ENCODE data around the gene TRIM74. TPM values are rescaled to one million over a fixed set of nuclear protein-coding genes. Genes with fewer than 3 reads are reported as not detected.
"Not testable (repeated sequence)": the region's sequence is repeated elsewhere in the genome, so short reads cannot be mapped to it uniquely, and the experiment has no call there.

Gene TRIM74
- total RNA-seq, 1 donor from 2014 or later, result 2.9 TPM

GRCh38 chr7:72949686-72950085 lies 19.6 kb downstream of the TRIM74 start:
- not testable (repeated sequence) for DNase-seq; H3K9me3 Mint-ChIP-seq (ENCODE audit: unreplicated experiment); H3K27me3 Mint-ChIP-seq (ENCODE audit: unreplicated experiment); H3K4me3 Mint-ChIP-seq (ENCODE audit: unreplicated experiment); H3K4me1 Mint-ChIP-seq (ENCODE audit: low read depth, unreplicated experiment); H3K36me3 Mint-ChIP-seq (ENCODE audit: unreplicated experiment); H3K27ac Mint-ChIP-seq (ENCODE audit: unreplicated experiment)

- H3K4me3 Mint-ChIP-seq (ENCODE audit: unreplicated experiment); H3K9me3 Mint-ChIP-seq (ENCODE audit: unreplicated experiment); H3K36me3 Mint-ChIP-seq (ENCODE audit: unreplicated experiment); DNase-seq; H3K4me1 Mint-ChIP-seq (ENCODE audit: low read depth, unreplicated experiment); H3K27ac Mint-ChIP-seq (ENCODE audit: unreplicated experiment); H3K27me3 Mint-ChIP-seq (ENCODE audit: unreplicated experiment): not testable (repeated sequence)
These were observed 20.0 kb downstream of the TRIM74 start for GRCh38 chr7:72949276-72949675.

GRCh38 chr7:72948714-72949113 lies 20.6 kb downstream of the TRIM74 start:
- not testable (repeated sequence) for H3K27me3 Mint-ChIP-seq (ENCODE audit: unreplicated experiment); H3K9me3 Mint-ChIP-seq (ENCODE audit: unreplicated experiment); H3K4me3 Mint-ChIP-seq (ENCODE audit: unreplicated experiment); H3K36me3 Mint-ChIP-seq (ENCODE audit: unreplicated experiment); DNase-seq; H3K4me1 Mint-ChIP-seq (ENCODE audit: low read depth, unreplicated experiment); H3K27ac Mint-ChIP-seq (ENCODE audit: unreplicated experiment)

GRCh38 chr7:72946130-72946745 lies 23.0 kb downstream of the TRIM74 start:
- H3K4me3 Mint-ChIP-seq (ENCODE audit: unreplicated experiment); H3K36me3 Mint-ChIP-seq (ENCODE audit: unreplicated experiment); H3K4me1 Mint-ChIP-seq (ENCODE audit: low read depth, unreplicated experiment); DNase-seq; H3K27ac Mint-ChIP-seq (ENCODE audit: unreplicated experiment); H3K9me3 Mint-ChIP-seq (ENCODE audit: unreplicated experiment); H3K27me3 Mint-ChIP-seq (ENCODE audit: unreplicated experiment): not testable (repeated sequence)
- TF ChIP-seq CTCF (IDR thresholded peaks at IDR 0.05; ENCODE audit: partially characterized antibody, unreplicated experiment), result peak; percentile 19

- H3K4me3 Mint-ChIP-seq (ENCODE audit: unreplicated experiment); H3K36me3 Mint-ChIP-seq (ENCODE audit: unreplicated experiment); H3K27ac Mint-ChIP-seq (ENCODE audit: unreplicated experiment); DNase-seq; H3K27me3 Mint-ChIP-seq (ENCODE audit: unreplicated experiment); H3K9me3 Mint-ChIP-seq (ENCODE audit: unreplicated experiment); H3K4me1 Mint-ChIP-seq (ENCODE audit: low read depth, unreplicated experiment): not testable (repeated sequence)
These were observed 23.7 kb downstream of the TRIM74 start for GRCh38 chr7:72945597-72945996.

- not testable (repeated sequence) for H3K27ac Mint-ChIP-seq (ENCODE audit: unreplicated experiment); H3K4me1 Mint-ChIP-seq (ENCODE audit: low read depth, unreplicated experiment); DNase-seq; H3K9me3 Mint-ChIP-seq (ENCODE audit: unreplicated experiment); H3K4me3 Mint-ChIP-seq (ENCODE audit: unreplicated experiment); H3K36me3 Mint-ChIP-seq (ENCODE audit: unreplicated experiment); H3K27me3 Mint-ChIP-seq (ENCODE audit: unreplicated experiment)
These were observed 24.3 kb downstream of the TRIM74 start for GRCh38 chr7:72944937-72945336.

GRCh38 chr7:72942956-72943355 lies 26.3 kb downstream of the TRIM74 start:
- not testable (repeated sequence) for H3K36me3 Mint-ChIP-seq (ENCODE audit: unreplicated experiment); H3K4me1 Mint-ChIP-seq (ENCODE audit: low read depth, unreplicated experiment); H3K9me3 Mint-ChIP-seq (ENCODE audit: unreplicated experiment); H3K27ac Mint-ChIP-seq (ENCODE audit: unreplicated experiment); DNase-seq; H3K4me3 Mint-ChIP-seq (ENCODE audit: unreplicated experiment); H3K27me3 Mint-ChIP-seq (ENCODE audit: unreplicated experiment)

- H3K4me1 Mint-ChIP-seq (ENCODE audit: low read depth, unreplicated experiment); DNase-seq; H3K27ac Mint-ChIP-seq (ENCODE audit: unreplicated experiment); H3K9me3 Mint-ChIP-seq (ENCODE audit: unreplicated experiment); H3K27me3 Mint-ChIP-seq (ENCODE audit: unreplicated experiment); H3K4me3 Mint-ChIP-seq (ENCODE audit: unreplicated experiment); H3K36me3 Mint-ChIP-seq (ENCODE audit: unreplicated experiment): not testable (repeated sequence)
These were observed 27.1 kb downstream of the TRIM74 start for GRCh38 chr7:72942022-72942705.

GRCh38 chr7:72928216-72928615 lies 41.0 kb downstream of the TRIM74 start:
- DNase-seq; H3K4me3 Mint-ChIP-seq (ENCODE audit: unreplicated experiment); H3K27ac Mint-ChIP-seq (ENCODE audit: unreplicated experiment); H3K36me3 Mint-ChIP-seq (ENCODE audit: unreplicated experiment): not testable (repeated sequence)
- Mint-ChIP-seq H3K4me1 (ENCODE audit: low read depth, unreplicated experiment) (peaks cover 10% of the 10 kb centered on the region), H3K27me3 (ENCODE audit: unreplicated experiment) (peaks cover 11% of the 10 kb centered on the region), H3K9me3 (ENCODE audit: unreplicated experiment) (peaks cover 17% of the 10 kb centered on the region)

GRCh38 chr7:72927791-72928190 lies 41.5 kb downstream of the TRIM74 start:
- Mint-ChIP-seq H3K4me1 (ENCODE audit: low read depth, unreplicated experiment) (peaks cover 10% of the 10 kb centered on the region), H3K27me3 (ENCODE audit: unreplicated experiment) (peaks cover 11% of the 10 kb centered on the region), H3K9me3 (ENCODE audit: unreplicated experiment) (peaks cover 17% of the 10 kb centered on the region)
- not testable (repeated sequence) for H3K36me3 Mint-ChIP-seq (ENCODE audit: unreplicated experiment); H3K4me3 Mint-ChIP-seq (ENCODE audit: unreplicated experiment); DNase-seq; H3K27ac Mint-ChIP-seq (ENCODE audit: unreplicated experiment)
